Common myeloid progenitor, CD34-positive (primary cell): ENCODE results near the gene PDYN.
A peak's percentile ranks its signal among the peaks of the same experiment; 100 is the strongest.

Experiments
- CTCF ChIA-PET: fragments of 350-600 bp; sonication (Branson Sonifier 250); formaldehyde crosslinking; loops from one replicate; lab custom pipeline; 2021; ENCODE audit warnings: antibody characterized with exemption; lab: Charles Lee
- POLR2A ChIA-PET: fragments of 350-600 bp; sonication (Branson Sonifier 250); formaldehyde crosslinking; loops from one replicate; lab custom pipeline; 2021; ENCODE audit warnings: antibody characterized with exemption; lab: Charles Lee
- DNase-seq, 3 donors: peaks; one replicate each; pipeline versions ENCODE4 v3.0.0 to v3.0.0-alpha.2; 2013
- H3K27ac ChIP-seq, 2 experiments: 1 replicate in 1 of 2; 2 replicates in 1 of 2; pipeline ENCODE4 v1.7.0; 2013; ENCODE audit warnings: inconsistent platforms in 2 of 2, low read length in 2 of 2, mild to moderate bottlenecking in 2 of 2, low read depth in 1 of 2, moderate library complexity in 1 of 2; ENCODE audit not compliant: severe bottlenecking in 2 of 2, insufficient read depth in 1 of 2, poor library complexity in 1 of 2
- H3K27me3 ChIP-seq, 5 experiments: replicated peaks in 2 of 5; 1 replicate in 3 of 5; 2 replicates in 2 of 5; pipeline versions ENCODE4 v1.6.1 to v1.7.0; 2013; ENCODE audit warnings: low read length in 4 of 5, mild to moderate bottlenecking in 2 of 5, moderate library complexity in 2 of 5, inconsistent platforms in 1 of 5; ENCODE audit not compliant: insufficient read depth in 5 of 5, control insufficient read depth in 4 of 5
- H3K36me3 ChIP-seq, 4 experiments: 1 replicate in 2 of 4; 2 replicates in 2 of 4; pipeline versions ENCODE4 v1.6.1 to v1.7.0; 2013; ENCODE audit warnings: low read length in 3 of 4, control low read depth in 1 of 4, mild to moderate bottlenecking in 1 of 4; ENCODE audit not compliant: control insufficient read depth in 4 of 4, insufficient read depth in 4 of 4
- H3K4me1 ChIP-seq, 4 experiments: 1 replicate in 3 of 4; 2 replicates in 1 of 4; pipeline versions ENCODE4 v1.6.1 to v1.7.1; 2013; ENCODE audit warnings: low read length in 3 of 4, mild to moderate bottlenecking in 3 of 4, control low read depth in 1 of 4, inconsistent platforms in 1 of 4, moderate library complexity in 1 of 4; ENCODE audit not compliant: control insufficient read depth in 4 of 4, insufficient read depth in 4 of 4; ENCODE audit errors: control extremely low read depth in 1 of 4
- H3K4me3 ChIP-seq, 7 experiments: 1 replicate in 4 of 7; 2 replicates in 3 of 7; pipeline versions ENCODE4 v1.5.1 to v1.7.0; 2013; ENCODE audit warnings: mild to moderate bottlenecking in 7 of 7, low read length in 6 of 7, moderate library complexity in 6 of 7, inconsistent platforms in 2 of 7, low read depth in 2 of 7, control low read depth in 1 of 7; ENCODE audit not compliant: insufficient read depth in 4 of 7, control insufficient read depth in 1 of 7; ENCODE audit errors: extremely low read depth in 1 of 7
- H3K9me3 ChIP-seq, 5 experiments: 1 replicate in 4 of 5; 2 replicates in 1 of 5; pipeline versions ENCODE4 v1.6.1 to v1.7.1; 2013; ENCODE audit warnings: low read length in 4 of 5, mild to moderate bottlenecking in 2 of 5, inconsistent platforms in 1 of 5, low read depth in 1 of 5, moderate library complexity in 1 of 5; ENCODE audit not compliant: control insufficient read depth in 4 of 5, insufficient read depth in 2 of 5; ENCODE audit errors: control extremely low read depth in 1 of 5
- WGBS: methylation state at CpG from one replicate; pipeline ENCODE4 v1.1.5; 2013; ENCODE audit not compliant: insufficient coverage; 5-methylcytosine and 5-hydroxymethylcytosine counted together

Gene PDYN

GRCh38 chr20:2026004-2026403 lies 32.1 kb upstream of the PDYN start:
- ChIA-PET CTCF (interaction anchor here (0.7 kb wide), 1 partner anchor 19 kb away, joined by 3 read pairs; no protein-coding TSS in a partner anchor), POLR2A (no interaction called here)
- WGBS: 94% methylated on average over 7 of the region's 9 CpGs

DNA sequence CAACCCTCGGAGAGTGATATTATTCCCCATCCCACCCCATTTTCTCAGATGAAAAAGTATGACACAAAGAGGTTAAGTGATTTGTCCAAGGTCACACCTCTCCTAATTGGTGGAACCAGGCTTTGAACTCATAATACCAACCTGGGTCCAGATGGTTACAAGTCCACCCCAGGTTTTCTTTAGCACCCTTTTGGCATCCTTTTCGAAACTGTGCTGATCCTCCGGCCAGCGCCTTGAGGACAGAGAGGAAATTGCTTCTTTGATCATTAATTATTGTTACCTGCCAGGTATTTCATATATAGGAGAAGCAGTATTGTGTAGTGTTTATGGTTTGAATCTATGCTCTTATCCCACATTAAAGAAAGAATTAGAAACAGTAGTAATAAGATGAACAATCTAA lies 29.3 kb upstream of the PDYN start:
- Histone ChIP-seq H3K27me3 (peaks cover 2 to 28% (median 11%) of the 10 kb centered on the region in 5 experiments), H3K4me1 (no peaks in the 10 kb centered on the region), H3K4me3 (no peak overlapping the region), H3K9me3 (peaks cover 0 to 16% (median 14%) of the 10 kb centered on the region in 5 experiments), H3K27ac (no peak overlapping the region), H3K36me3 (no peaks in the 10 kb centered on the region)
- POLR2A ChIA-PET: no interaction called here
- CTCF ChIA-PET: interaction anchor here (1.2 kb wide), 1 partner anchor 15 kb away, joined by 4 read pairs; no protein-coding TSS in a partner anchor
- 60% methylated on average over 1 of the region's 4 CpGs for WGBS
- peak in 1 of 3 donors; percentile 9 for DNase-seq

More at GRCh38 chr20:2026004-2026403, 32.1 kb upstream of the PDYN start:
- H3K4me3 ChIP-seq: no peak overlapping the region
- no peaks in the 10 kb centered on the region for H3K4me1 ChIP-seq
- no peaks in the 10 kb centered on the region for H3K36me3 ChIP-seq
- H3K9me3 ChIP-seq: peaks cover 0 to 16% (median 14%) of the 10 kb centered on the region in 5 experiments
- no peak for DNase-seq
- H3K27me3 ChIP-seq: peaks cover 0 to 28% (median 7%) of the 10 kb centered on the region in 5 experiments
- H3K27ac ChIP-seq: no peak overlapping the region

DNA sequence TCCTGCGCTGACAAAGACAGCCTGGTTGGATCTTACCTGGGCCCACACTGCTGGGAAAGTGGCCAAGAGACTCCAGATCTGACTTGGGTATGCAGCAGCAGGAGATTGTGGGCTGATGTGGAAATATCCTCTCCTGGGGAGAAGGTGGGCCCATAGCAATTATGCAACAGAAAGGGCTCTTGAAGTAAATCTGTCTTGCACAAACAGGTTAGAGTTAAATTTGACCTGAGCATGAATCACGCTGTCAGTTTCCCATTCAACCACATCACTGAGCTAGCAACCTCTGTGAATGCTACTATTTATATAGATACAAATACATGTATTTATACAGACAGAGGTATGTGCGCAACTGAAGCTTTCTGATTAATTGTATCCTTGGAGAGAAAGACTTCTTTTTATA lies 28.3 kb upstream of the PDYN start:
- WGBS: 89% methylated on average over 1 of the region's 3 CpGs
- H3K27me3 ChIP-seq: peaks cover 2 to 29% (median 12%) of the 10 kb centered on the region in 5 experiments

DNA sequence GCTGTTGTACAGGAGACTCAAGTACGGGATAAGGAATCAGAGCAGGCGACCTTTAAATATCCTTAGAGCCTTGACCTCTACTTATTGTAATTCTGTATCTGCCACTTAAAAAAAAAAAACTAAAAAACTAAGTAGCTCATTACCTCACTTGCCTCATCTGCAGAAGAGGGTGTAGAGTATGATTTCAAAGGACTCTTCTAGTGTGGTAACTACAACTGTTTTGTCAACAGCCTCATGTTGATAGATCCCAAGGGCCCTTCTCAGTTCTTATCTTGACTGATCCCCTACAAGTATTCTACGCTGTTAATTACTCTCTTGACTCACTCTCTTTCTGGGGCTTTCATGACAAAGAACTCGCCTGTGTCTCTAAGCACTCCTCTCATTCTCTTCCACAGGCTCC lies 16.7 kb upstream of the PDYN start:
- 43% methylated on average over 3 of the region's 4 CpGs for WGBS
- Histone ChIP-seq H3K4me1 (no peaks in the 10 kb centered on the region), H3K27ac (no peak overlapping the region), H3K9me3 (no peaks in the 10 kb centered on the region), H3K27me3 (peaks cover 0 to 25% (median 4%) of the 10 kb centered on the region in 5 experiments), H3K36me3 (no peaks in the 10 kb centered on the region), H3K4me3 (no peak overlapping the region)
- ChIA-PET POLR2A (no interaction called here), CTCF (interaction anchor here (0.5 to 2.3 kb wide), 3 partner anchors 9 to 162 kb away, joined by 3 to 6 read pairs (median 3); no protein-coding TSS in a partner anchor)
- no peak for DNase-seq

More for the DNA sequence above, 28.3 kb upstream of the PDYN start:
- CTCF ChIA-PET: interaction anchor here (0.7 to 1.2 kb wide), 2 partner anchors 14 to 16 kb away, joined by 3 to 4 read pairs; no protein-coding TSS in a partner anchor
- Histone ChIP-seq H3K9me3 (peaks cover 0 to 14% (median 13%) of the 10 kb centered on the region in 5 experiments), H3K27ac (no peak overlapping the region), H3K4me1 (no peaks in the 10 kb centered on the region), H3K4me3 (no peak overlapping the region), H3K36me3 (no peaks in the 10 kb centered on the region)
- no peak for DNase-seq
- POLR2A ChIA-PET: no interaction called here

- WGBS: 17% methylated on average over 15 of the region's 20 CpGs
- ChIA-PET CTCF (interaction anchor here (0.8 to 6.4 kb wide), 19 partner anchors 10 to 447 kb away, joined by 3 to 65 read pairs (median 4); no protein-coding TSS in a partner anchor), POLR2A (interaction anchor here (0.7 kb wide), 1 partner anchor 11 kb away, joined by 3 read pairs; no protein-coding TSS in a partner anchor)
- no peaks in the 10 kb centered on the region for H3K4me1 ChIP-seq
- no peak overlapping the region for H3K27ac ChIP-seq
- no peaks in the 10 kb centered on the region for H3K9me3 ChIP-seq
- no peaks in the 10 kb centered on the region for H3K36me3 ChIP-seq
- peaks cover 0 to 29% (median 4%) of the 10 kb centered on the region in 5 experiments for H3K27me3 ChIP-seq
- H3K4me3 ChIP-seq: no peak overlapping the region
- DNase-seq: peak; percentile 47 to 67 (median 61)
These were observed 12.8 kb upstream of the PDYN start for GRCh38 chr20:2006452-2007361.

DNA sequence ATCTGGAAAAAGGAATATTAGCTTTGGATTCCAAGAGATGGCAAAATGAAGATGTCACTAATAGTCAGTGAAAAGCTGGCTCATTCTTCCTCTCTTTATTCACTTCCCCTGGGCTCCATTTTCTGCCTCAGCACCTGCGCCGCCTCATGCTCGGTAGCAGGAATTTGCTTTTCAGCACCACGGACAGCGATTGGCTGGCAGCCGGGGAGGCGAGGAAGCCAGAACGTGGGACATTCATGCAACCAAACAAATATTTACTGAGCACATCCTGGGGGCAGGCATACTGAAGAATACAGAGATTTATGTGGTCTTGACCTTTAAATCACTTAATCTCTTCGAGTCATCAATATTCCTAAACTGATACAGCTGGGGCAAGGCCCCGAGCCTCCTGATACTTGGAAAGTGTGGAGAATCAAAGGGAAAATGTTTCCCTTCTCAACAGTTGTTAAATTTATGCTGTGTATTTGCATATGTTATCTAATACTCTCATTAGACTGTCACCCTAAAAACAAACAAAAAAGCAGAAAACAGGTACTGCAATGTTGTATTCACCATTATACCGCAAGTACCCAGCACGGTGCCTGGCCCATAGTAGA lies 12.1 kb upstream of the PDYN start:
- WGBS: 0% methylated on average over 5 of the region's 12 CpGs
- Histone ChIP-seq H3K36me3 (no peaks in the 10 kb centered on the region), H3K27ac (no peak overlapping the region), H3K27me3 (peaks cover 0 to 29% (median 4%) of the 10 kb centered on the region in 5 experiments), H3K4me1 (no peaks in the 10 kb centered on the region), H3K9me3 (no peaks in the 10 kb centered on the region), H3K4me3 (no peak overlapping the region)
- POLR2A ChIA-PET: interaction anchor here (0.7 kb wide), 1 partner anchor 10 kb away, joined by 3 read pairs; no protein-coding TSS in a partner anchor
- peak; percentile 68 to 84 (median 81) for DNase-seq
- CTCF ChIA-PET: interaction anchor here (0.8 to 6.4 kb wide), 8 partner anchors 15 to 447 kb away, joined by 3 to 65 read pairs (median 4); no protein-coding TSS in a partner anchor
